ENCODE data around the gene ACTL9. TPM values are rescaled to one million over a fixed set of nuclear protein-coding genes. Genes with fewer than 3 reads are reported as not detected.
A peak's percentile ranks its signal among the peaks of the same experiment; 100 is the strongest.

The ACTL9 gene
- total and polyA plus RNA-seq, 2 donors (not counting 1 experiment from before 2014, with no cell fraction given) = not detected

DNA sequence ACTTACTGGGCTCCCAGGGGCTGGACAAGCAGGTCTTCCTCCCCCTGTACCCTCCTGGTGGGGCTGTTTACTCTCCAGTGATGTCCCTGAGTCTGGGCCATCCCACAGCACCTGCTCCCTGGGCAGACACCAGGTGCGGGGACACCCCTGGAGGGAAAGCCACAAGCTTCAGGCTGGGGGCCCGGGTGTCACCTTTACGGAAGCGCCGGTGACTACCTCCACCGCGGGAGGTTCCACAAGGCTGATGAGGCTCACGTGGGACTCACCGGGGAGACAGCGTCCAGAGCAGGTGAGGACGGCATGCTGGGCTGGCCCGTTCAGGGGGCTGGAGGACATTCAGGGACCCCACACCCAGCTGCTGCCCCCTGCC is 43.3 kb downstream of the ACTL9 start:
- CTCF ChIA-PET = interaction anchor here (1.0 to 3.6 kb wide), 6 partner anchors 10 to 74 kb away, joined by 3 to 114 read pairs (median 12); no protein-coding TSS in a partner anchor
- ATAC-seq (ENCODE audit: low read depth) = no peak
- H3K27me3 Mint-ChIP-seq = peaks cover 14% of the 10 kb centered on the region
- no peak overlapping the region for H3K4me3 Mint-ChIP-seq
- WGBS (ENCODE audit: insufficient coverage) = 16% methylated on average over 12 of the region's 12 CpGs
- Histone ChIP-seq H3K9ac (ENCODE audit: low read length) (no peak overlapping the region), H3K9me3 (ENCODE audit: control extremely low read depth in 1 of 3, control insufficient read depth in 2 of 3, insufficient read depth in 1 of 3, low read length in 2 of 3) (peaks cover 0 to 6% (median 0%) of the 10 kb centered on the region in 3 donors), H3K4me2 (replicated peaks; ENCODE audit: low read depth, low read length, poor library complexity, severe bottlenecking) (peak overlapping the region; percentile 81), H2AFZ (ENCODE audit: insufficient read depth, low read depth, low read length, poor library complexity, severe bottlenecking) (peak overlapping the region; percentile 84), H3K27me3 (replicated peaks in 1 of 4; ENCODE audit: control extremely low read depth in 1 of 4, control insufficient read depth in 3 of 4, insufficient read depth in 4 of 4, low read length in 3 of 4) (peaks cover 0 to 9% (median 0%) of the 10 kb centered on the region in 4 experiments), H4K20me1 (ENCODE audit: control insufficient read depth, insufficient read depth, low read length, poor library complexity, severe bottlenecking) (no peaks in the 10 kb centered on the region), H3K27ac (ENCODE audit: low read length in 2 of 2) (no peak overlapping the region), H3K4me1 (ENCODE audit: control insufficient read depth in 2 of 2, insufficient read depth in 2 of 2, low read length in 2 of 2) (peaks cover 10 to 13% of the 10 kb centered on the region in 2 donors), H3K79me2 (ENCODE audit: control insufficient read depth, insufficient read depth, low read length) (no peaks in the 10 kb centered on the region), H3K36me3 (replicated peaks in 1 of 2; ENCODE audit: control extremely low read depth in 1 of 2, control insufficient read depth in 1 of 2, extremely low read depth in 1 of 2, insufficient read depth in 2 of 2, low read length in 1 of 2) (no peaks in the 10 kb centered on the region), H3K4me3 (ENCODE audit: control extremely low read depth in 1 of 5, extremely low read depth in 1 of 5, insufficient read depth in 1 of 5, low read depth in 2 of 5, low read length in 4 of 5) (no peak overlapping the region)
- H3K9me3 Mint-ChIP-seq (ENCODE audit: insufficient read depth) = no peaks in the 10 kb centered on the region
- intact Hi-C loops (cut with micrococcal nuclease) = no loop called here
- POLR2A ChIA-PET = no interaction called here
- peaks cover 11% of the 10 kb centered on the region for H3K4me1 Mint-ChIP-seq
- no peak overlapping the region for H3K27ac Mint-ChIP-seq
- TF ChIP-seq, protein P1, sequence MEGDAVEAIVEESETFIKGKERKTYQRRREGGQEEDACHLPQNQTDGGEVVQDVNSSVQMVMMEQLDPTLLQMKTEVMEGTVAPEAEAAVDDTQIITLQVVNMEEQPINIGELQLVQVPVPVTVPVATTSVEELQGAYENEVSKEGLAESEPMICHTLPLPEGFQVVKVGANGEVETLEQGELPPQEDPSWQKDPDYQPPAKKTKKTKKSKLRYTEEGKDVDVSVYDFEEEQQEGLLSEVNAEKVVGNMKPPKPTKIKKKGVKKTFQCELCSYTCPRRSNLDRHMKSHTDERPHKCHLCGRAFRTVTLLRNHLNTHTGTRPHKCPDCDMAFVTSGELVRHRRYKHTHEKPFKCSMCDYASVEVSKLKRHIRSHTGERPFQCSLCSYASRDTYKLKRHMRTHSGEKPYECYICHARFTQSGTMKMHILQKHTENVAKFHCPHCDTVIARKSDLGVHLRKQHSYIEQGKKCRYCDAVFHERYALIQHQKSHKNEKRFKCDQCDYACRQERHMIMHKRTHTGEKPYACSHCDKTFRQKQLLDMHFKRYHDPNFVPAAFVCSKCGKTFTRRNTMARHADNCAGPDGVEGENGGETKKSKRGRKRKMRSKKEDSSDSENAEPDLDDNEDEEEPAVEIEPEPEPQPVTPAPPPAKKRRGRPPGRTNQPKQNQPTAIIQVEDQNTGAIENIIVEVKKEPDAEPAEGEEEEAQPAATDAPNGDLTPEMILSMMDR (IDR thresholded peaks at IDR 0.05) = no peak
- no peak for TF ChIP-seq EZH2 (IDR thresholded peaks at IDR 0.05; ENCODE audit: borderline replicate concordance, insufficient read depth, low read depth, low read length, poor library complexity, severe bottlenecking)
- peak; percentile 43 for DNase-seq

DNA sequence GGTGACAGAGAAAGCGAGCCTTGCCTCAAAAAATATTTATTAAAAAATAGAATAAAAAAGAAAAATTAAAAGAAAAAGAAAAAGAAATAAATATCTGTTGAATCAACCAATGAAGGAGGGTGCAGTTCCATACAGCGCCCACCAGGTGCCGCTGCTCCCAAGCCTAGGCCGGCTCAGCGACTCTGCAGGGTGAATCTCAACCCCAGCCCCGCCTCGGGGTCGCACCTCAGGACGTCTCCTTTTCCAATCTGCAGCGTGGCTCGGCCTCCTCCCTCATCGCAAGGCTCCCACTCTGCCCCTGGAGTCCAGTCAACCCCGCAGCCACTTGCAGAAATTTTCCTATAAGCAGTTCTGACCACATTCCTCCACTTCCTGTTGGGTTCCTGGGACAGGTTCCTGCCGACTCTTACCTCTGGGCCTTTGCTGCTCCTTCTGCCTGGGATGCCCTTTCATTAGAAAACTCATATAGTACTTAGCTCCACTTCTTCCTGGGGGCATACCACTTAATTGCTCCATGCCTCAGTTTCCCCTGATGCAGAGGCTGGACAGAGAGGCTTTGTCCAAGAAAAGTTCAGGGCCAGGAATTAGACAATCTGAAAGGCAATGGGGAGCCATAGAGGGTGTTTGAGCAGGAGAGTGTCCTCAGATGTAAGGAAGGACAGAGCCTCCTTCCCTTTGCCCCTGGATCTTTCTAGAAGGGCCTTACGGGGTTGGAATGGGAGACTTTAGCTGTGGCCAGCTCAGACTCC is 43.8 kb downstream of the ACTL9 start:
- Histone ChIP-seq H3K4me3 (ENCODE audit: control extremely low read depth in 1 of 5, extremely low read depth in 1 of 5, insufficient read depth in 1 of 5, low read depth in 2 of 5, low read length in 4 of 5) (peak overlapping the region in 3 of 5 experiments; percentile 6 to 56 (median 30)), H3K27ac (ENCODE audit: low read length in 2 of 2) (no peak overlapping the region), H3K4me1 (ENCODE audit: control insufficient read depth in 2 of 2, insufficient read depth in 2 of 2, low read length in 2 of 2) (peaks cover 10 to 13% of the 10 kb centered on the region in 2 donors), H3K4me2 (replicated peaks; ENCODE audit: low read depth, low read length, poor library complexity, severe bottlenecking) (peak overlapping the region; percentile 81), H3K9me3 (ENCODE audit: control extremely low read depth in 1 of 3, control insufficient read depth in 2 of 3, insufficient read depth in 1 of 3, low read length in 2 of 3) (peaks cover 0 to 6% (median 0%) of the 10 kb centered on the region in 3 donors), H3K9ac (ENCODE audit: low read length) (peak overlapping the region; percentile 51), H4K20me1 (ENCODE audit: control insufficient read depth, insufficient read depth, low read length, poor library complexity, severe bottlenecking) (no peaks in the 10 kb centered on the region), H3K36me3 (replicated peaks in 1 of 2; ENCODE audit: control extremely low read depth in 1 of 2, control insufficient read depth in 1 of 2, extremely low read depth in 1 of 2, insufficient read depth in 2 of 2, low read length in 1 of 2) (no peaks in the 10 kb centered on the region), H2AFZ (ENCODE audit: insufficient read depth, low read depth, low read length, poor library complexity, severe bottlenecking) (peak overlapping the region; percentile 84), H3K27me3 (replicated peaks in 1 of 4; ENCODE audit: control extremely low read depth in 1 of 4, control insufficient read depth in 3 of 4, insufficient read depth in 4 of 4, low read length in 3 of 4) (peaks cover 0 to 9% (median 0%) of the 10 kb centered on the region in 4 experiments), H3K79me2 (ENCODE audit: control insufficient read depth, insufficient read depth, low read length) (no peaks in the 10 kb centered on the region)
- whole genome bisulfite sequencing (ENCODE audit: insufficient coverage) = 8% methylated on average over 14 of the region's 15 CpGs
- Mint-ChIP-seq H3K9me3 (ENCODE audit: insufficient read depth) (no peaks in the 10 kb centered on the region), H3K27ac (no peak overlapping the region), H3K27me3 (peaks cover 14% of the 10 kb centered on the region), H3K4me3 (peak overlapping the region; percentile 61), H3K4me1 (peaks cover 11% of the 10 kb centered on the region)
- TF ChIP-seq EZH2 (IDR thresholded peaks at IDR 0.05; ENCODE audit: borderline replicate concordance, insufficient read depth, low read depth, low read length, poor library complexity, severe bottlenecking) = no peak
- TF ChIP-seq, protein P1 (IDR thresholded peaks at IDR 0.05) = peak; percentile 99
- intact Hi-C loops (cut with micrococcal nuclease) = no loop called here
- ChIA-PET CTCF (interaction anchor here (0.6 to 3.6 kb wide), 12 partner anchors 9 to 401 kb away, joined by 3 to 114 read pairs (median 4); no protein-coding TSS in a partner anchor), POLR2A (no interaction called here)
- ATAC-seq (ENCODE audit: low read depth) = peak; percentile 83
- peak; percentile 76 for DNase-seq

Data from B cell (primary cell).